Measurements from ENCODE around the gene OSBPL2.

The OSBPL2 gene

DNA sequence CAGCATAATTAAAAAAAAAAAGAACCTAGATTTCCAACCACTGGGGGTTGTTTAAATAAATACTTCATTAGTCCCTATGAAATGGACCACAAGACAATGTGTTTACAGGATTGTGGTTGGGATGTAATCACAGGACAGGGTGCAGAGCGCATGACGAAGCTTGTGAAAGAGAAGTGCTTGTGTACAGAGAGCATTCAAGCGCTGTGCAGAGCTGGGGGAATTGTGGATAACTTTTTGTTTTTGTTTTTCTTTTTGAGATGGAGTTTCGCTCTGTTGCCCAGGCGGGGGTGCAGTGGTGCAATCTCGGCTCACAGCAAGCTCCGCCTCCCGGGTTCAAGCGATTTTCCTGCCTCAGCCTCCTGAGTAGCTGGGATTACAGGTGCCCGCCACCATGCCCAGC is 106.5 kb downstream of the OSBPL2 start:
- no peak for DNase-seq (ENCODE audit: low read depth, low spot score)

Data from ELF-1 (cell line).